CD4-positive, alpha-beta T cell treated with Interleukin-12 subunit alpha and Interleukin-12 subunit beta, for 1 hour (primary cell): ENCODE measurements around the gene ITPK1.

ENCODE experiments used
- DNase-seq: peaks from one replicate; pipeline ENCODE4 v3.0.0-alpha.2; 2020

Gene ITPK1

DNA sequence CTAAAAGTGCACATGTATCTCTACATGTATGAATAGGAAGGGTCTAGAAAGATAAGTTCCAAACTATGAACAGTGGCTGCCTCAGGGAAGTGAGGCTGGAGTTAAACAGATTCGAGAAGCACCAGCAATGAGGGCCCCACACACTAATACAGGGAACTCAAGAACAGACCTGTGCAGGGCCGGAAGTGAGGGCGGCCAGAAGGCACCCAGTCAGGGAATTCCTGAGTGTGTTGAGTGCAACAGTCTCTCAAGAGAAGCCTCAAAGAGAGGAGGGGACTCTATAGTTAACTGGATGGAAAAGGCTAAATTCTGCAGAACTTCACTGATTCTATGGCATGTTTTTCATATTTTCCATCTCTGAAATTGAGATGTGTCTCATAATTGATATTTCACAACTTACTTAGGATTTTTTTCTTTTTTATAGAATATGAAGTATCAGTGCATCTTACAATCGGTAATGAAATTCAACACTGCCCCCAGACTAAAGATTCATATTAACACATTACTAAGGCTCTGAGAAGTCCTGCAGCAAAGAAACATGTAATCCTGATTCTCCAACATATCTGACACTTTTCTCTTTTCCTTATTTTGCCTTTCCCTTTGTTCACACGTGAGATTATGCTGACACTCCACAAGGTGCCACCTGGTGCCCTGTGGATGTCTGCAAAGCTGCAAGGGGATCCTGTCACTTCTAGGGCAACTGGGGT is 131.5 kb downstream of the ITPK1 start:
- no peak for DNase-seq

DNA sequence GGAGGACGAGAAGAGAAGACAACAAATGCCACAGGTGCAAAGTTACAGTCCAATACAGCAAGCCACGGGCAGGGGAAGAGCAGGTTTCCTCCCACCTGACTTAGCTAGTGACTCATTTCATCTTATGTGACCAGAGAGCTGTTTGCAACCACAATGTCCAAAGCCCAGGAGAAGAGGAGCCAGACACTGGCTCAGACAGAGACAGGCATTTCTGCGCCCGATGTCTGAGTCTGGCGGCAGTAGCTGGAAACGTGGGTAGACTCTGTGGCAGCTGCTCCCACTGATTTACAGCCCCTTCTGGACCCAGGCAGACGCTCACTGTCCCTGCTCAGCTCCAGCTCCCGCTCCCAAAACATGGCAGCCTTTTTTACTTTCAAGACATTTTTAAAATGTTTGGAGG is 132.8 kb downstream of the ITPK1 start:
- DNase-seq, result no peak

DNA sequence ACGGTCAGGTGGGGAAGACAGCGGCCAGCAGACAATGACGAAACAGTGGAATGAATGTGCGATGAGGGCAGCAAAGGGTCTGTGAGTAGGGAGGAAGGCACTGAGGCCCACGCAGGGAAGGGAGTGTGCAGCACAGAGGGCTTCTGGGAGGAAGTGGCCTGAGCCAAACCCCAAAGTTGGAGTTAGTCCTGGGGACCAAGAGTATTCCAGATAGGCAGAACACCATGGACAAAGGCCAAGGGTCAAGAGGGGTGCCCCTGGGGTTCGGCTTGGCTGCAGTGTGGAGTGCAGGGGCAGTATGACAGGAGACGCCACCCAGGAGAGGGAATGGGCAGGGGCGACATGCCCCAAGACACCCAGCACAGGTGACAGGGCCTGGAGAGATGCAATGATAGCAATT is 134.0 kb downstream of the ITPK1 start:
- no peak for DNase-seq

DNA sequence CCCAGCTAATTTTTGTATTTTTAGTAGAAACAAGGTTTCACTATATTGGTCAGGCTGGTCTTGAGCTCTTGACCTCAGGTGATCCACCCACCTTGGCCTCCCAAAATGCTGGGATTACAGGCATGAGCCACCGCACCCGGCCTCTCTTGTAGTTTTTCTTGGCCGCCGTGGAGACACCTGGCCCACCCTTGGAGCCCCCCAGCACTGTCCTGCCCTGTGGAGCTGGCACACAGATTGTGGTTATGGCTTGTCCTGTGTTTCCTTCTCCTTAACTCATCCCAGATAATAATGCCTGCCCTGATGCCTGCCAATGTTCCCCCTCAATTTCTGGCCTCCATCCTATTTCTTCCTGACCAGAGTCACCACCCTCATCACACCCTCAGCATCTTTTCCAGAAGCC is 134.9 kb downstream of the ITPK1 start:
- no peak for DNase-seq

DNA sequence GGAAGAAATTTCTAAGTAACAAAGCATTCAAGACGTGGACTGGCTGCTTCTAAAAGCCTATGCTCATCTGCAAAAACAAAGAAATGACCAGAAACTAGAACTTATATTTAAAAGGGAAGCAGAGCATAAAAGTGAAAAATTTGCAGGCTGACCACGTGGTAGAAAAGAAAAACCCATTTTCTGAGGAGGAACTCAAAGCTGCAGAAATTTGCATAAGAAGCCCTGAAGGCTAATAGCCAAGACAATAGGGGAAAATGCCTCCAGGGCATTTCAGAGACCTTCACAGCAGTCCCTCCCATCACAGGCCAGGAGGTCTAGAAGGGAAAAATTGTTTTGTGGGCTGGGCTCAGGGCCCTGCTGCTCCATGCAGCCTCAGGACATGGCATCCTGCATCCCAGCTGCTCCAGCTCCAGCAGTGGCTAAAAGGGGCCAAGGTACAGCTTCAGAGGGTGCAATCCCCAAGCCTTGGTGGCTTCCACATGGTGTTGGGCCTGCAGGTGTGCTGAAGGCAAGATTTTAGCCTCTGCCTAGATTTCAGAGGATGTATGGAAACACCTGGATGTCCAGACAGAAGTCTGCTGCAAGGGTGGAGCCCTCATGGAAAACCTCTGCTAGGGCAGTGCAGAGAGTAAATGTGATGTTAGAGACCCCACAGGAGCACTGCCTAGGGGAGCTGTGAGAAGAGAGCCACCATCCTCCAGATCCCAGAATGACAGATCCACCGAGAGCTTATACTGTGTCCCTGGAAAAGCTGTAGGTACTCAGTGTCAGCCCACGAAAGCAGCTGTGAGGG is 137.3 kb downstream of the ITPK1 start:
- DNase-seq, result no peak

DNA sequence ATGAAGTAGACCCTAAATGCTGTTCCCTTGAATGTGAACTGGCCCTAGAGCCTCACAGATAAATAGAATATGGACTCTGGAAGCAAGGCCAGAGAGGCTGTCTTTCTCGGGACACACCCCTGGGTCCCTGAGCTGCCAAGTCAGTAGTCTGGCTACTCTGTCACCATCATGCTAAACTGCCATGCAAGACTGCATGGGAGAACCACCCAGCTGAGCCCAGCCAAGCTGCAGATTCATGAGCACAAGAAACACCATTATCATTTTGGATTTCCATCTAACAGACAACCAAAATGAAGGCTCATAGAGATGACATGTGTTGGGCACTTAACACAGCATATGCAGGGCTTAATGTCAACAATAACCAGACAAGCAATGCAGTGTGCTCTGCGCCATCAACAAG is 139.5 kb downstream of the ITPK1 start:
- DNase-seq, result no peak

DNA sequence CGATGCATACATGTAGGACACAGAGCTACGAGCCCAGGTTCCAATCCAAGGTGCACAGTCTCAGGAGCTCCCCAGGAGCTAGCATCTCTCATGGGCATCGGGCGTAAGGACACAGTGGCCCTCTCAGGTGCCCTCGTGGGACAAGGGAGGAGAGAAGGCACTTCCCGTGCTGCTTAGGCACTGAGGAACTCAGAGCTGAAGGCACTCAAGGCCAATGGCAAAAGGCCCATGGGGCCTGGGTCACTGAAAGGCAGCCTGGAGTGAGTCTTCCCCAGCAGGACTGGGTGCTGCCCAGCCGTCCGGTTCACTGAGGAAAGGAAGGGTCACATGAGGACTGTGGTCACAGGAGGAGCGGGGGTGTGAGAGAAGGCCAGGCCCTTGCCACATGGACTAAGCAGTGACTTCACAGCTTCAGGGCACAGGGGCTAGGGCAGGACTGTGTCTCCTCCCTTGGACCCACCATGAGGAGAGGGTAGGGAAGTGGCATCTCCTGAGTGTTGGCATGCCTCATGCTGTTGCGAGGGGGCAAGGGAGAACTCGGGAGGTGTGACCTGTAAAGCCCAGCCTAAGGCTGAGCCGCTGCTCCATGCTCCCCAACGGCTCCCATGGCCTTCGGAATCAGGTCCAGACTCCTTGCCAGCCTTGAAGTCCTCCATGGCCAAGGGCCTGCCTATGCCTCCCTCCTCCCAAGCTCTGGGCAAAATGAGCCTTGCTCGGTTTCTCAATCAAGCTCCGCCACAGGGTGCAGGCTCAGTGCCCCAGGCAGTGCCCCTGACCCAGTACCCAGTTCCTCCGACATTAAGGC is 141.0 kb downstream of the ITPK1 start:
- DNase-seq, result no peak

DNA sequence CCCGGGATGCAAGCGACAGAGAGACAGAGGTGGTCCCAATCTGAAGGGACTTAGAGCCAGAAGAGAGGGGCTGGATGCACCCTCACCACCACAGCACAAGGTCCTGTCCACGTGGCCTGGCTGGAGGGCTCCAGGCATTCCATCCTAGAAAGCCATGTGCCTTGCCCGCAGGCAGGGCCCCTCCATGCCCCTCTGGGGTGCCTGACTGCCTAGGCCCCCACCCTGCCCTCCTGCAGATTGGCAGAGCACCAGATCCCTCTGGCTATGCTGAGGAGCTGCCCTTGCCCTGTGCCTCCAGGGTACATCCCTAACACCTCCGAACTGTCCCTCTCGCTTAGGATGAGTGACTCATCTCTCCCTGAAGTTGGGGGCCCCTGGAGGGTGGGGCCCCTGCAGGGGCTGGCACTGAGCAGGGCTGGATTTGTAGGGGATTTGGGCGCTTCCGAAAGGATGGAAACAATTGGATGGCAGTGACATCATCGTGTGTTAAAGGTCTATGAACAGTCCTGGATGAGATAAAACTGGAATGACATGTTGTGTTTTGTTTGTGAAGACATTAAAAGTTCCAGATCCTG is 141.8 kb downstream of the ITPK1 start:
- DNase-seq, result no peak

DNA sequence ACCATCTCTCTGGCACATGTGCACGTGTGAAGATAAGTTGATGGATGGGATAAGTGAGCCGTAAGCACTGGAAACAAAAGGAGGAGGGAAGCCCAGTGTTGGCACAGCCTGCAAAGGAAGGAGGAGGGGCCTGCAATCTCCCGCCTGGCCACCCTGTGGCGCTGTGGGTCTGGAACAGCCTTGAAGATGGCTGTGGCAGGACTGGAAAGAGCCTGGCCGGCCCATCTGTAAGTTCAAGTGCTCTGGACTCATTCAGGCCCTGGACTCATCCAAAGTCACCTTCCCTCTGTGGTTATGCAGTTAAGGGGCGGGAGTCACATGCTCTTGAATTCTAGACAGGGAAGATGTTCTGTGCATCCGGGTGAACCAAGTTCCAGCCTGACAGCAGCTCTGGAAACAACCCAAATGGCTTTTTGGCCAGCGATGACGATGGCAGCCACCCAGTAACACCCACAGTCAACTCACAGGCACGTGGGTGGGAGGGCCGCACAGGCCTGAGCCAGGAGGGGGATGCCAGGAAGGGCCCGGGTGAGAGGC is 142.4 kb downstream of the ITPK1 start:
- no peak for DNase-seq

DNA sequence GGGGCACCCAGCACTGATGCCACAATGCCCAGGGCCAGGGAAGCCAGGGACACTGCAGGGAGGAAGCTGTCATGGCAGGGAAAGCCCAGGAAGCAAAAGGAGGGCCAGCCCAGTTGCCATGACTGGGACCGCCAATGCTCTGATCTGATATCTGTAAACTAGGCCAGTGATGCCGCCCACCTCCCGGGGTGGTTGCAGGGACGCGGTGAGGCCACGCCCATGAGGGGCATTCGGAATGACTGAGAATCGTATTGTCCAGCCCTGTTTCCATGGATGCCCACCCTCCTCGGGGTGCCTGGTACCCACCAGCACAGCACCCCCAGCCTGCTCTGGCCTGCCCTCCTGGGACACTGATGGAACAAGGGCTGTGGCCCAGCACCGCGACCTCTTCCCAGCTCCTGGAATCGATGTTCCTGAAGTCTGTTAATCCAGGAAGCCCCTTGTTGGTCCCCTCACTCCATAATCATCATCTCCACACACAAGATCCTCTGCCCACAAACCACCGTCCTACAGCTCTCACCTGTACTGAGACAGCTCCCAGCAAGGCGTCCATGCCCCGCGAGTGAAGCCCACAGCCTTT is 144.0 kb downstream of the ITPK1 start:
- DNase-seq, result no peak

DNA sequence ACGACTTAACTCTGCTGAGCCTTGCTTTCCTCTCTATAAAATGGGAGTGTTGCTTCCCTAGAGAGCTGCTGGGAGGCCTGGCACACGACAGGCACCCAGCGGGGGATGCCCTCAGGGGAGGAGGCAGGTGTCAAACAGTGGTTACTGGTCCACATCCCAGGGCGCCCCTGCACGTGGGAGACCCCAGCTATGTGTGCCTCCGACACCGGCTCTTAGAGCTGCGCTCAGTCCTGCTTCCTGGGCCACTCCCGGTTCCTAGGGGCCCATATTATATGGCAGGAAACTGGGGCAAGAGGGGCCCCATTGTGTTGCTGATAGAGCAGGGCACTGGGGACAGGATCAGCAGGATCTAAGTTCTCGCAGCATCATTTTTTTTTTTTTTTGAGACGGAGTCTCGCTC is 145.5 kb downstream of the ITPK1 start:
- no peak for DNase-seq

DNA sequence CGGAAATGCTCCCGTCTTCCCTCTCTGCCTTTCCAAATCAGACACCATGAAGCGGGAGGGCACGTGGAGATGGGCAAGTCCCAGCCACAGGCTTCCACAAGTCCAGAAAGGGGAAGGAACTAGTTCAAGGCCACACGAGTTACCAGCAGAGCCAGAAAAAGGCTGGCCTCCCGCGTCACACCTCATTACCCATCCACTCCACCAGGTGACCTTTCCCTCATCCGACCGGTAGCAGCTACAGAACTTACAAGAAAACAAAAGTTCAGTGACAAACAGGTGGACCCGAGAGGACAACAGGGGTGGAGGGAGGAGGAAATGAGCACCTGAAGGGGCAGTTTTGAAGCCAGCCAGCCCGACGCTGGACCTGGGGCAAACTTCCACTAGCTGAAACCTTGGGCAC is 145.9 kb downstream of the ITPK1 start:
- no peak for DNase-seq

DNA sequence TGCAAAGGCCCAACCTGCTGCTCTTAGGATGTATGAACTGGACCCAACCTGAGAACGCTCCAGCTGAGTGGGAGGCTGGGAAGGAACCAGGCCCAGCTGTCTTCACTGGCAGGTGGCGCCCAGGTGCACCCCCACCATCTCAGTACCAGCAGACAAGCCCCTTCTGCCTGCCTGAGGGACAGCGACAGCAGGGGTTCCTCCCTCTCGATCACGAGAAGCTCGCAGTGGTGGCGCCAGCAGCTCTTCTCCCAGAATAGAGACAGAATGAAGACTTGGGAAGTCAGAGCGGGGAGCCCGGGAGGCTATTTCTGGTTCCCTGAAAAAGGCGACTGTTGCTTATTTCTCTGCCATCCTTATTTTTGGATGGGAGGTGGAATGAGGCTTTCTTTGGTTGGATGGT is 146.3 kb downstream of the ITPK1 start:
- no peak for DNase-seq

DNA sequence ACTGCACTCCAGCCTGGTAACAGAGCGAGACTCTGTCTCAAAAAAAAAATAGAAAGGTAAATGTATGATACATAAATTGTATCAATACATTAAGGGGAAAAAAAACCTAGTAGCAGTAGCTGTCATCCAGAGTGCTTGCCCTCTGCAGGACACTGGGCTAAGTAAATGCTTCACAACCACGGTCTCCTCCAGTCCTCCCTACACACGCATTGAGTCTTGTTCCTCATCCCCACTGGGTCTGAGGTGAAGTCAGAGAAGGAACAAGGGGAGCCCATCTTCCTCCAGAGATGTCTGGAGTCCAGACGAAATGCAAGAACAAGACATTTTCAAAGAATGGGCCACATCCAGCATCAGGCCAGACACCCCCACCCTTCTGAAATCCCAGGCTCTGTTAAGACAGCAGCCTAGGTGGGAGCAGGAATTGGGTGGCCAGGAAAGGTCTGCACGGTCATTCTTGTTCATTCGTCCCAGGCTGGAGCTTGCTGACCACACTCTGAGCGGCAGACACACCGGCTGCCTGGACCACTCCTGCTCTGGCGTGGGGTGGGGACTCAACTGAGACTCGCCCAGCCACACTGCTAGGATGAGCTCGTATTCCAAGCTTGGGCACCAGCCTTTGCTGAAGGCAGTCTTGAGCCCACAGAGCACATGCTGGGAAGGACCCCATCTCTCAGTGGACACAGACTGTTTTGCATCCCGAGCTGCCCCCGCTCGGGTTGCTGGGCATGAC is 147.3 kb downstream of the ITPK1 start:
- DNase-seq, result no peak

DNA sequence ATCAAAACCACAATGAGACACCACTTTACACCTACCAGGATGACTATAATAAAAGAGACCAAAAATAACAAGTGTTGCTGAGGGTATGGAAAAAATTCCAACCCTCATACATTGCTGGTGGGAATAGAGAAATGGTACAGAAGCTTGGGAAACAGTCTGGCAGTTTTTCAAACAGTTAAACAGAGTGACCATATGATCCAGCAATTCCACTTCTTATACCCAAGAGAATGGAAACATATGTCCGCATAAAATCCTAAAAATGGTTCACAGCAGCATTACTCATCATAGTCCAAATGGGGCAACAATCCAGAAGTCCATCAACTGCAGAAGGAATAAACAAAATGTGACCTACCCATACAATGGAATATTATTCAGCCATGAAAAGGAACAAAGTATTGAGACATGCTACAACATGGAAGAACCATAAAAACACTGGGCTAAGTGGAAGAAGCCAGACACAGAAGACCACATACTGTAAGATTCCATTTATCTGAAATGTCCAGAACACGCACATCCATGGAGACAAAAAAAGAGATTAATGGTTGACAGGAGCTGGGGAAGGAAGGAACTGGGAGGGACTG is 148.3 kb downstream of the ITPK1 start:
- DNase-seq, result no peak

DNA sequence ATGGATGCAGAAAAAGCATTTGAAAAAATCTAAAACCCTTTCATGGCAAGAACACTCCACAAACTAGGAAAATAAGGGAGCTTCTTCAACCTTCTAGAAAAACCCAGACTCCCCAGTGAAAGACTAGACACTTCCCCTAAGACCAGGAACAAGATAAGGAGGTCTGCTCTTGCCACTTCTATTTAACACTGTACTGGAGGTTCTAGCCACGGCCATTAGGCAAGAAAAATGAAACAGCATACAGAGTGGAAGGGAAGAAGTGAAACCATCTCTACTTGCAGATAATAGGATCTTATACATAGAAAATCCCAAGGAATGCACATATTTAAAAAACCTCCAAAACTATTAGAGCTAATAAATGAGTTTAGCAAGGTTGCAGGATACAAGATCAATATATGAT is 150.4 kb downstream of the ITPK1 start:
- no peak for DNase-seq

DNA sequence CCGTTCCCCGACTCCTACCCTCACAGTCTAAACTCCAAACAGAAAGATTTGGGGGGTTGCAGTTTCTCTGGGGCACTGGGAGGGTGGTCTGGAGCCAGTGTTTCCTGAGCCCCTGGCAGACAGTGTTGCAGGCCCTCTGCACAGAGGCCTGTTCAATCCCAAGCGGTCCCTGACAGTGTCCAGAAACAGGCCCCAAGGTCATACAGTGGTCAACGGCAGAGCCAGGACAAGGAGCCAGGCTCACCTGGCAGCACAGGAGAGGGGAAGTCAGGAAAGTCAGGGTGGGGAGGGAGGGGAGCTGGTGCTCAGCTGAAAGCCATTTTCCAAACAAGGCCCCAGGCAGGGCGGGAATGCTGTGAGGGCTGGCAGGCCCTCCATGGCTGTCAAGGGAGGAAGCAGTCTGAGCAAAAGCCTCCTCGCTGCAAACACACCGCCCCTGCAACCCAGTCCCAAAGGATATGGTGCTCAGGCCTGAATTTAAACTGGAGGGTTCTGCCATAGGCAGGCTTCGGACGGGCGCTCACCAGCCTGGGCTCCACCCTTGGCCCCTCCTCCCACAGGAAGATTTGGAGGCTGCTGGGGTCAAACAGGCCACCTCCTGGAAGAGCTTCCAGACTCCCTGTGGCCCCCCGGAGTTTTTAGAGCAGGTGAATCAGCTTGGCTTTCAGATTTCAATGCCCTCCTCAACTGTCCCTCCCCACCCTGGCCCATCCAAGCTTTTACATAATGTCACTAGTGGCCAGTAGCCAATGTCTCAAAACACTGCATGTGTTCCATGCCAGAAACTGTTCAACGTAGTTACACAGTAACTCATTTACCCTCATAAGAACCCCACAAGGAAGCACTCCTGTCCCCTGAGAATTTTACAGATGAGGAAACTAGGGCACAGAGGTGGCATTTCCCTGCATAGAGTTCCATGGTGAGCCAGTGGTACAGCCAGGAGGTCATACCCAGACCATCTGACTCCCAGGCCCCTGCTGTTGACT is 151.3 kb downstream of the ITPK1 start:
- no peak for DNase-seq

DNA sequence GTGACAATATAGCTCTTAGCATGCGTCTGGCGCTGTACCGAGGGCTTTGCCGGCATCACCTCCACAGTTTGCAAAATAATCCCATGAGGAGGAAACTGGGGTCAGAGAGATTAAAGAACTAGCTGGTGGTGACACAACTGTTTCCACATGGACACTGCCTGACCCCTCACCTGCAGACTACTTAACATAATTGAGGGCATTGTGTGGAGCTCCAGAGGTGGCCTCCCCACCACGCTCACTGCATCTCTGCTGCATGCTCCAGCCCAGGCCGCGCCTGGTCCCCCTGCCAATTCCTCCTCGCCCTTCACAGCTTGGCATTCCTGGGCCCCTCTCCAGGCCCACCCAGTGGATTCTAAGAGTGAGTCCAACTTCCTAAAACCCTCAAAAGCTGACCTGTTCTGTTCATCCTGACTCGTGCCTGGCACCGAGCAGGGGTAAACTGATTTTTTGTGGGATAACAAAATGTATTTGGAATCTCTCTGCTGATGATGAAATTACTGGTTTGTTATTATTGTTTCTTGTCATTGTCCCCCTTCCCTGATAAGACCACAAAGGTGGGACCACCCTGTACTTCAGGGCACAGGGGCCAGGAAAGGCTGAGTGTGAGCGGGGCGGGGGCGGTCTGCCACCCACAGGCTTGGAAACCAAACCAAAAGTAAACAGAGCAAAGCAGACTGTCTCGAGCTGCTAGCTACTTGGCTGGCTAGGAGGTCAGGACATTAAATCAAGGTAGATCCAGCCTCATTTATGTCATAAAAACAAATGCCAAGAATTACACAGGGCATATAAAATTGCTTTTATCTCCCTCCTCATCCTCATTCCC is 152.2 kb downstream of the ITPK1 start:
- DNase-seq, result no peak

DNA sequence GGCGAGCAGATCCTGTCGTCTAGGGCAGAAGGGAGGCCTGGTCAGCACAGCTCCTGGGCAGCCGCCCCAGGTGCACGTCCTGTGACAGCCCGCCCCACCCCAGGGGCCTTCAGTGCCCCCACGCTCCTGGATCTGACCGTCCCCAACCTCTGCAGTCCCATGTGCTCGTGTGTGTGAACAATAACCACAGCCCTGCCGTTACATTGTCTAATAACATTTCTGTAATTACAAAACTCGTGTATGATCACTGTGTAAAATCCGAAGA is 153.0 kb downstream of the ITPK1 start:
- DNase-seq, result no peak
